Hepatocyte (in vitro differentiated cells): Measurements from ENCODE around the gene TELO2.

Source experiments
- CTCF ChIP-seq: fragments of 200-600 bp; sonication (generic); IDR thresholded peaks from 2 replicates; pipeline ENCODE4 v1.5.1; 2016; ENCODE audit warnings: antibody characterized with exemption, mild to moderate bottlenecking; ENCODE audit not compliant: poor library complexity
- EZH2 ChIP-seq: fragments of 200-600 bp; sonication (generic); IDR thresholded peaks from 2 replicates; pipeline ENCODE4 v1.6.1; 2016; ENCODE audit warnings: antibody characterized with exemption, mild to moderate bottlenecking, borderline replicate concordance

GRCh38 chr16:1494129-1494640 lies 1.0 kb downstream of the TELO2 start:
- TF ChIP-seq CTCF (peak; percentile 30), EZH2 (no peak)
